ENCODE data around the gene BRCC3.

The BRCC3 gene

DNA sequence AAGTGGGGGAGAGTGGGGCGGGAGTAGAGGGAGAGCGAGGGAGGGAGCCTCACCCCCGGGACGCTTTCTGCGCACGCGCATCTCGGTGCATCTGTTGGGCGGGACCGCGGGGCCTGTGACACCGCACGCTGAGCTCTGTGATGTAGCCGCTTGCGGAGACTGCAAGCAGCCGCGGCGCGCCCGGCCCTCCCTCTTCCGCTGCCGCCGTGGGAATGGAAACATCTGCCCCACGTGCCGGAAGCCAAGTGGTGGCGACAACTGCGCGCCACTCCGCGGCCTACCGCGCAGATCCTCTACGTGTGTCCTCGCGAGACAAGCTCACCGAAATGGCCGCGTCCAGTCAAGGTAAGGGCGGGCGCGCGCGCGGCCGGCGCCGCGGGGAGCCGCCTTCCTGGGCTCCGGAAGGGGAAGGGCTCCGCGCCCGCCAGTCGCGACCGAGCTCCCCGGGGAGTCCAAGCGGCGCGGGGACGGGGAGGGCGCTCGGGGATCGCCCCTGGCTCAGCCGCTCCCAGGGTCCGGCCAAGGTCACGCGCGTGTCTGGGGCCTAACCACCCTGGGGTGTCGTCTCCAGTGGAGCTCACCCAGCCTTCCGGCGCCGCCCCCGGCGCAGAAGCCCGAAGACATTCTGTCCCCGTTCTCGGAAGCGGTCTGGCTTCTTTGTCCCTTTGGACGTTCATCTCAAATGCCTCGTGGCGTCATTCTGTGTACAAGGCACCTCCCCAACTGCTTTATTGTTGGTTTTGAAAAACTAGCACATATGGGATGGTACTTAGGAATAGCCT lies 44.4 kb upstream of the BRCC3 start, which contains the start of gene FUNDC2:
Gene FUNDC2 (plus strand): TSS at position 118 of the 782 bp plus-strand sequence. CDS start 95 bp downstream, at position 213.
- Histone ChIP-seq H3K27ac (ENCODE audit: poor library complexity, severe bottlenecking) (peak within 1 kb of the TSS; percentile 89), H3K27me3 (ENCODE audit: insufficient read depth, poor library complexity, severe bottlenecking) (no peaks in the 10 kb centered on the region), H3K36me3 (ENCODE audit: low read depth) (no peaks in the 10 kb centered on the region), H3K4me3 (ENCODE audit: severe bottlenecking) (peak within 1 kb of the TSS; percentile 45), H3K9me3 (ENCODE audit: severe bottlenecking) (no peaks in the 10 kb centered on the region), H3K4me1 (ENCODE audit: insufficient read depth, poor library complexity, severe bottlenecking) (peaks cover 3% of the 10 kb centered on the region)
- DNase-seq (ENCODE audit: low spot score) (peak; percentile 82), ATAC-seq (ENCODE audit: low read depth) (peak; percentile 84)
- TF ChIP-seq CTCF (IDR thresholded peaks at IDR 0.05; ENCODE audit: poor library complexity, severe bottlenecking), result no peak

DNA sequence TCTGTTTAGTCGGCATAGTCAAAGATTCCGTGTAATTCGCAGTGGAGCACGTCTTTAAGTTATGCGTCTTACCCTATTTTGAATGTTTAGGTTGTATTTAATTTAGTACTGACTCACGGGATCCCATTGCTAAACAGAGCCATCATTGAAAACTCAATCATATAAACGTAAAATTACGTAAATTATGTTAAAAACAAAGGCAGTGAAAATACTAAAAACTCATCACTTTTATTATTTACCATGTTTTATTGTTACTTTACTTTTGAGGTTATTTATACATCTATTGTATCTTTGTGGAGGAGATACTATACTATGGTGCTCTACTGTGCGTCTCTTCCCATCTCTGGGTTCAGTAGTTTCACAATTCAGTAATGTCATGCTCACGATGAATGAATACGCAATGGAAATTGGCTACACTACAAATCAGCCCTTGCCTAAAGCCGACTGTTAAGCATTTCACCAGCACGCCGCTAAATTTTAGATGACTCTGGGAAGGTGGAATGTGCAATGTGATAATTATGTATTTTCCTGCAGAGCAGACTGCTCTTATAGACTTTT lies 43.7 kb upstream of the BRCC3 start:
- peak overlapping the region; percentile 89 for H3K27ac ChIP-seq (ENCODE audit: poor library complexity, severe bottlenecking)
- H3K9me3 ChIP-seq (ENCODE audit: severe bottlenecking), result no peaks in the 10 kb centered on the region
- TF ChIP-seq CTCF (IDR thresholded peaks at IDR 0.05; ENCODE audit: poor library complexity, severe bottlenecking), result no peak
- peaks cover 3% of the 10 kb centered on the region for H3K4me1 ChIP-seq (ENCODE audit: insufficient read depth, poor library complexity, severe bottlenecking)
- H3K36me3 ChIP-seq (ENCODE audit: low read depth), result no peaks in the 10 kb centered on the region
- ATAC-seq (ENCODE audit: low read depth) (peak; percentile 34; the same call in 2 of the 3 replicates), DNase-seq (ENCODE audit: low spot score) (no peak)
- peak overlapping the region; percentile 45 for H3K4me3 ChIP-seq (ENCODE audit: severe bottlenecking)
- no peaks in the 10 kb centered on the region for H3K27me3 ChIP-seq (ENCODE audit: insufficient read depth, poor library complexity, severe bottlenecking)

GRCh38 chrX:155028129-155028528 lies 43.2 kb upstream of the BRCC3 start:
- Histone ChIP-seq H3K4me1 (ENCODE audit: insufficient read depth, poor library complexity, severe bottlenecking) (peaks cover 3% of the 10 kb centered on the region), H3K4me3 (ENCODE audit: severe bottlenecking) (peak overlapping the region; percentile 45)
- no peak for TF ChIP-seq CTCF (IDR thresholded peaks at IDR 0.05; ENCODE audit: poor library complexity, severe bottlenecking)

DNA sequence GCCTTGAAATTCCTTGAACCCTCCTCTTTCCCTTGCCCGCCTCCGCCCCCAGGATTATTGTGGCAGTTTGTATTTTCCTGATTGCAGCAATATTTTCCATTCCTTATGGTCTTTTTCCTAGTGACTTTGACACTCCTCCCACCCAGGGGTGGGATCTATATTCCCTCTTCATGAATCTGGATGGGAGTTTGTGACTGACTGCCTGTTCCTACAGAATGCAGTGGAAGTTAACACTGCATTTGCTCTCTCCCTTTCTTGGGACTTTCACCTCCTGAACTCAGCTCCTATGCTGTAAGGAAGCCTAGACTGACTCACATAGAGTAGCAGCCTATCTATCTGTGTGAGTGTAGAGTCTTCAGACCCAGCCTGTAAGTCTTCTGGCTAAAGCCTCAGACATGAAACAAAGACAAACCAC lies 42.4 kb upstream of the BRCC3 start:
- no peaks in the 10 kb centered on the region for H3K27me3 ChIP-seq (ENCODE audit: insufficient read depth, poor library complexity, severe bottlenecking)
- DNase-seq (ENCODE audit: low spot score), result no peak
- no peaks in the 10 kb centered on the region for H3K36me3 ChIP-seq (ENCODE audit: low read depth)
- no peaks in the 10 kb centered on the region for H3K9me3 ChIP-seq (ENCODE audit: severe bottlenecking)
- no peak for ATAC-seq (ENCODE audit: low read depth)
- no peak for TF ChIP-seq CTCF (IDR thresholded peaks at IDR 0.05; ENCODE audit: poor library complexity, severe bottlenecking)
- H3K4me1 ChIP-seq (ENCODE audit: insufficient read depth, poor library complexity, severe bottlenecking), result peaks cover 3% of the 10 kb centered on the region
- no peak overlapping the region for H3K4me3 ChIP-seq (ENCODE audit: severe bottlenecking)
- H3K27ac ChIP-seq (ENCODE audit: poor library complexity, severe bottlenecking), result no peak overlapping the region

More at GRCh38 chrX:155028129-155028528, 43.2 kb upstream of the BRCC3 start:
- no peaks in the 10 kb centered on the region for H3K9me3 ChIP-seq (ENCODE audit: severe bottlenecking)
- no peak for DNase-seq (ENCODE audit: low spot score)
- no peaks in the 10 kb centered on the region for H3K36me3 ChIP-seq (ENCODE audit: low read depth)
- H3K27me3 ChIP-seq (ENCODE audit: insufficient read depth, poor library complexity, severe bottlenecking), result no peaks in the 10 kb centered on the region
- peak overlapping the region; percentile 89 for H3K27ac ChIP-seq (ENCODE audit: poor library complexity, severe bottlenecking)
- ATAC-seq (ENCODE audit: low read depth), result no peak

All from RWPE2 (cell line).